Suprapubic skin (tissue), 3 donors: ENCODE measurements around the gene MRPL16.

ENCODE experiments used
- EP300 ChIP-seq: sonication (generic); formaldehyde crosslinking; IDR thresholded peaks from one replicate; pipeline ENCODE4 v1.6.1; 2017; ENCODE audit warnings: antibody characterized with exemption
- POLR2A ChIP-seq, 2 donors: fragments of 450-650 bp; IDR thresholded peaks; one replicate each; pipeline ENCODE4 v1.6.1; 2017; ENCODE audit warnings: antibody characterized with exemption in 2 of 2, mild to moderate bottlenecking in 2 of 2, moderate library complexity in 2 of 2
- TF ChIP-seq, protein P1 (sequence below), 2 donors: fragments of 200-600 bp in 1 of 2; fragments of 450-650 bp in 1 of 2; sonication (generic) in 1 of 2; IDR thresholded peaks; one replicate each; pipeline ENCODE4 v1.5.1; 2016 to 2019; ENCODE audit warnings: antibody characterized with exemption in 2 of 2, mild to moderate bottlenecking in 1 of 2, moderate library complexity in 1 of 2

GRCh38 chr11:59759900-59760299 lies 50.7 kb downstream of the MRPL16 start:
- TF ChIP-seq, protein P1, sequence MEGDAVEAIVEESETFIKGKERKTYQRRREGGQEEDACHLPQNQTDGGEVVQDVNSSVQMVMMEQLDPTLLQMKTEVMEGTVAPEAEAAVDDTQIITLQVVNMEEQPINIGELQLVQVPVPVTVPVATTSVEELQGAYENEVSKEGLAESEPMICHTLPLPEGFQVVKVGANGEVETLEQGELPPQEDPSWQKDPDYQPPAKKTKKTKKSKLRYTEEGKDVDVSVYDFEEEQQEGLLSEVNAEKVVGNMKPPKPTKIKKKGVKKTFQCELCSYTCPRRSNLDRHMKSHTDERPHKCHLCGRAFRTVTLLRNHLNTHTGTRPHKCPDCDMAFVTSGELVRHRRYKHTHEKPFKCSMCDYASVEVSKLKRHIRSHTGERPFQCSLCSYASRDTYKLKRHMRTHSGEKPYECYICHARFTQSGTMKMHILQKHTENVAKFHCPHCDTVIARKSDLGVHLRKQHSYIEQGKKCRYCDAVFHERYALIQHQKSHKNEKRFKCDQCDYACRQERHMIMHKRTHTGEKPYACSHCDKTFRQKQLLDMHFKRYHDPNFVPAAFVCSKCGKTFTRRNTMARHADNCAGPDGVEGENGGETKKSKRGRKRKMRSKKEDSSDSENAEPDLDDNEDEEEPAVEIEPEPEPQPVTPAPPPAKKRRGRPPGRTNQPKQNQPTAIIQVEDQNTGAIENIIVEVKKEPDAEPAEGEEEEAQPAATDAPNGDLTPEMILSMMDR (IDR thresholded peaks at IDR 0.05) = no peak
- TF ChIP-seq POLR2A (IDR thresholded peaks at IDR 0.05) = no peak
- TF ChIP-seq EP300 = no peak
